Progenitor cell of endocrine pancreas (in vitro differentiated cells): Measurements from ENCODE around the gene DEK. TPM values are rescaled to one million over a fixed set of nuclear protein-coding genes. Genes with fewer than 3 reads are reported as not detected.

Experiments used
- DNase-seq: peaks from one replicate; pipeline ENCODE4 v3.0.0; 2021; ENCODE audit warnings: low spot score; ENCODE audit not compliant: unreplicated experiment
- H3K27ac Mint-ChIP-seq: 2 replicates; pipeline ENCODE4 v1.8.0; 2021; ENCODE audit warnings: mild to moderate bottlenecking, moderate library complexity, mixed read lengths
- H3K27me3 Mint-ChIP-seq: 2 replicates; pipeline ENCODE4 v1.8.0; 2021; ENCODE audit warnings: mixed read lengths
- H3K36me3 Mint-ChIP-seq: 2 replicates; pipeline ENCODE4 v1.8.0; 2022; ENCODE audit warnings: mixed read lengths; ENCODE audit not compliant: insufficient read depth
- H3K4me1 Mint-ChIP-seq: 2 replicates; pipeline ENCODE4 v1.8.0; 2021; ENCODE audit warnings: low read depth, mixed read lengths
- H3K4me3 Mint-ChIP-seq: 2 replicates; pipeline ENCODE4 v1.8.0; 2021; ENCODE audit warnings: low read depth, mild to moderate bottlenecking, moderate library complexity, mixed read lengths
- H3K9me3 Mint-ChIP-seq: 2 replicates; pipeline ENCODE4 v1.8.0; 2021; ENCODE audit warnings: low read depth, mixed read lengths
- total RNA-seq: library from RNA; stranded (reverse); gene quantifications from 2 replicates; pipeline ENCODE4 v1.2.1, GENCODE V29; 2021
- TF ChIP-seq, protein P1 (sequence below): fragments of 200-600 bp; sonication (generic); IDR thresholded peaks from one replicate; pipeline ENCODE4 v1.5.0; 2021; ENCODE audit warnings: antibody characterized with exemption, mild to moderate bottlenecking; ENCODE audit not compliant: unreplicated experiment

Gene DEK
- total RNA-seq, 1 donor from 2014 or later: 120 TPM

- Mint-ChIP-seq H3K36me3 (no peaks in the 10 kb centered on the region), H3K27me3 (peaks cover 11% of the 10 kb centered on the region), H3K9me3 (no peaks in the 10 kb centered on the region), H3K27ac (no peak overlapping the region), H3K4me1 (peaks cover under 1% of the 10 kb centered on the region), H3K4me3 (no peak overlapping the region)
- DNase-seq: no peak
- TF ChIP-seq, protein P1, sequence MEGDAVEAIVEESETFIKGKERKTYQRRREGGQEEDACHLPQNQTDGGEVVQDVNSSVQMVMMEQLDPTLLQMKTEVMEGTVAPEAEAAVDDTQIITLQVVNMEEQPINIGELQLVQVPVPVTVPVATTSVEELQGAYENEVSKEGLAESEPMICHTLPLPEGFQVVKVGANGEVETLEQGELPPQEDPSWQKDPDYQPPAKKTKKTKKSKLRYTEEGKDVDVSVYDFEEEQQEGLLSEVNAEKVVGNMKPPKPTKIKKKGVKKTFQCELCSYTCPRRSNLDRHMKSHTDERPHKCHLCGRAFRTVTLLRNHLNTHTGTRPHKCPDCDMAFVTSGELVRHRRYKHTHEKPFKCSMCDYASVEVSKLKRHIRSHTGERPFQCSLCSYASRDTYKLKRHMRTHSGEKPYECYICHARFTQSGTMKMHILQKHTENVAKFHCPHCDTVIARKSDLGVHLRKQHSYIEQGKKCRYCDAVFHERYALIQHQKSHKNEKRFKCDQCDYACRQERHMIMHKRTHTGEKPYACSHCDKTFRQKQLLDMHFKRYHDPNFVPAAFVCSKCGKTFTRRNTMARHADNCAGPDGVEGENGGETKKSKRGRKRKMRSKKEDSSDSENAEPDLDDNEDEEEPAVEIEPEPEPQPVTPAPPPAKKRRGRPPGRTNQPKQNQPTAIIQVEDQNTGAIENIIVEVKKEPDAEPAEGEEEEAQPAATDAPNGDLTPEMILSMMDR: no peak
Observed at GRCh38 chr6:18270216-18270615, 5.9 kb upstream of the DEK start.

DNA sequence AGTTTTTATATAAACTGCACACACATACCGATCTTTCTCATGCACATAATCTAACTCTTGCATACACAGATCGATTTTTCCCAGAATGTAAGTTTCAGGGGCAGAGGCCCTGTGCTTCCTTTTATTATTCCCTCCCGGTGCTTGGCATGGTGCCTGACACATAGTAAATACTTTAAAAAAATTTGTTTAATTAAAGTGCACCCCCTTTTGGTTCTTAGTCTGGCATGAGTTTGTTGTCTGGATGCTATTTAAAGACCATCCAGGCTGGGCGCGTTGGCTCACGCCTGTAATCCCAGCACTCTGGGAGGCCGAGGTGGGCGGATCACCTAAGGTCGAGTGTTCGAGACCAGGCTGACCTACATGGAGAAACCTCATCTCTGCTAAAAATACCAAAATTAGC is 5.4 kb upstream of the DEK start:
- TF ChIP-seq, protein P1: no peak
- Mint-ChIP-seq H3K27me3 (peaks cover 6% of the 10 kb centered on the region), H3K4me3 (no peak overlapping the region), H3K36me3 (no peaks in the 10 kb centered on the region), H3K27ac (no peak overlapping the region), H3K9me3 (no peaks in the 10 kb centered on the region), H3K4me1 (peaks cover 6% of the 10 kb centered on the region)
- DNase-seq: no peak

DNA sequence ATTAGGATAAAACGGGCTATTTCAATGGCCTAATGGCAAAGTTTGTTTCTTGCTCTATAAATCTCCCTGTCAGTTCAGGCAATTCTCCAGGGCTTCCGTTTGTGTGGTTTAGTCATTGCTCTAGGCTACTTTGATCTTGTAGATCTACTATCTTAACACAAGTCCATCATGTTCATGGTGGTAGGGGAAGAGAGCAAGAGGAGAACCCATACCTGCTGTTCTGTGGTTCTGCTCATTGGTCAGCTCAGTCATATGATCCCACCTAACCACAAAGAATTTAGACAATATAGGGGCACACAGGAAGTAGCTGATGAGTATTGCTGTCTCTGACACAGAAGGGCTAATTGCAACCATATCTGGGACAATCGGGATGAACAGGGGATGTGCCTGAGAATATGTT is 4.9 kb upstream of the DEK start:
- no peak for DNase-seq
- Mint-ChIP-seq H3K4me1 (peaks cover 6% of the 10 kb centered on the region), H3K4me3 (no peak overlapping the region)

DNA sequence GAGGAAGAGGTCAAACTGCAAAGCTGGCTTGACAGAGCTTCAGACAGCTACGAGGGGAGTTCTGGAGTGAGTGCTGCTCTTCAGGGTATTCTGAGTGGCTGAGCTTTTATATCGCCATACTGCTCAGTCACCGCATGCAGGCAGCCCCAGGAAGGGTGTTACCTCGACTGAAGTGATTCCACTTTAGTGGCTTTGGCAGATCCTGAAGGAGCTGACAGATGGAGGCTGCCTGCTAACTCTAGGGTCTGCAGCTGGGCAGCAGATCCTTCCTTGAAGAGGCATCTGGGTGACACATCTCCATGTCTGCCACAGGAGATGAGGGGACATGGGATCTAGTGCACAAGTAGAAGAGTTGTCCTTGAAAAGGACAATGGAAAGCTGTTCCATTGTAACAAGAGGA is 3.7 kb upstream of the DEK start:
- Mint-ChIP-seq H3K36me3 (no peaks in the 10 kb centered on the region), H3K4me1 (peaks cover 13% of the 10 kb centered on the region), H3K27me3 (peaks cover 6% of the 10 kb centered on the region), H3K9me3 (no peaks in the 10 kb centered on the region), H3K27ac (no peak overlapping the region), H3K4me3 (no peak overlapping the region)
- TF ChIP-seq, protein P1: no peak
- no peak for DNase-seq

More for the DNA sequence above, 4.9 kb upstream of the DEK start:
- Mint-ChIP-seq H3K27ac (no peak overlapping the region), H3K36me3 (no peaks in the 10 kb centered on the region), H3K9me3 (no peaks in the 10 kb centered on the region), H3K27me3 (peaks cover 6% of the 10 kb centered on the region)
- TF ChIP-seq, protein P1: no peak

DNA sequence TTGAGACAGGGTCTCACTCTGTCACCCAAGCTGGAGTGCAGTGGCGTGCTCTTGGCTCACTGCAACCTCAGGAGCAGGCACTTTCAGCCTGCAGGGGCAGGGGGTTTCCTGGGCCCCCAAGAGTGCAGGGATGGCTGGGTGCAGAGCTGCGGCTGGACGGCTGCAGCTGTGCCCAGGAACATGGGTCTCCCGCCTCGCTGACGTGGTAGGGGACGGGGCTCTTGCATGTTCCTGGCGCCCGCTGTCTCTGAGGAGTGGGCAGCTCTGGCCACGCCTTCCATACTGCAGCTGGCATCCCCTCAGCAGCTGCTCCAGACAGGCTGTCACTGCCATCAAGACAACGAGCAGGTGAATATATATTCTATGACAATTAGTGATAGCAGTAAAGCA is 2.2 kb upstream of the DEK start:
- H3K9me3 Mint-ChIP-seq: no peaks in the 10 kb centered on the region
- H3K36me3 Mint-ChIP-seq: peaks cover 5% of the 10 kb centered on the region
- TF ChIP-seq, protein P1: no peak
- no peaks in the 10 kb centered on the region for H3K27me3 Mint-ChIP-seq
- DNase-seq: no peak
- H3K4me3 Mint-ChIP-seq: no peak overlapping the region
- H3K27ac Mint-ChIP-seq: no peak overlapping the region
- H3K4me1 Mint-ChIP-seq: peaks cover 26% of the 10 kb centered on the region
